ENCODE results near the gene ZNF697. TPM values are rescaled to one million over a fixed set of nuclear protein-coding genes. Genes with fewer than 3 reads are reported as not detected.
"Not testable (repeated sequence)": the region's sequence is repeated elsewhere in the genome, so short reads cannot be mapped to it uniquely, and the experiment has no call there.

The ZNF697 gene
- total RNA-seq, 2 experiments from 2014 or later, result 0.50 to 0.63 TPM

GRCh38 chr1:119600561-119600960 is 47.5 kb downstream of the ZNF697 start:
- CTCF ChIA-PET, result interaction anchor here (1.1 to 1.6 kb wide), 2 partner anchors 12 to 75 kb away, joined by 3 to 8 read pairs; no protein-coding TSS in a partner anchor
- DNase-seq, result no peak
- no peak overlapping the region for H3K27ac Mint-ChIP-seq

GRCh38 chr1:119595606-119596005 is 52.5 kb downstream of the ZNF697 start:
- Mint-ChIP-seq H3K27ac (no peak overlapping the region), H3K9me3 (ENCODE audit: low read depth) (no peaks in the 10 kb centered on the region), H3K4me1 (no peaks in the 10 kb centered on the region), H3K36me3 (ENCODE audit: low read depth) (no peaks in the 10 kb centered on the region), H3K4me3 (no peak overlapping the region), H3K27me3 (peaks cover 2% of the 10 kb centered on the region)
- DNase-seq, result no peak
- ChIA-PET CTCF (no interaction called here), POLR2A (no interaction called here)
- intact Hi-C loops (cut with DNase I, micrococcal nuclease), result no loop called here
- no peak for ATAC-seq

More at GRCh38 chr1:119600561-119600960, 47.5 kb downstream of the ZNF697 start:
- intact Hi-C loops (cut with DNase I, micrococcal nuclease), result loop anchor here in 1 of 2 experiments (5.0 kb wide), 1 partner anchor 152 kb away; no protein-coding TSS in a partner anchor
- POLR2A ChIA-PET, result no interaction called here
- ATAC-seq, result no peak
- Mint-ChIP-seq H3K4me1 (no peaks in the 10 kb centered on the region), H3K4me3 (no peak overlapping the region), H3K36me3 (ENCODE audit: low read depth) (no peaks in the 10 kb centered on the region), H3K27me3 (peaks cover 9% of the 10 kb centered on the region), H3K9me3 (ENCODE audit: low read depth) (no peaks in the 10 kb centered on the region)

- intact Hi-C loops (cut with DNase I, micrococcal nuclease), result no loop called here
- DNase-seq, result no peak
- Mint-ChIP-seq H3K36me3 (ENCODE audit: low read depth) (no peaks in the 10 kb centered on the region), H3K4me3 (no peak overlapping the region), H3K9me3 (ENCODE audit: low read depth) (no peaks in the 10 kb centered on the region), H3K27ac (no peak overlapping the region), H3K4me1 (no peaks in the 10 kb centered on the region), H3K27me3 (peaks cover 2% of the 10 kb centered on the region)
- POLR2A ChIA-PET, result no interaction called here
- no peak for ATAC-seq
- CTCF ChIA-PET, result no interaction called here
Measured at GRCh38 chr1:119595168-119595567, 52.9 kb downstream of the ZNF697 start.

- Mint-ChIP-seq H3K9me3 (ENCODE audit: low read depth) (no peaks in the 10 kb centered on the region), H3K4me3 (no peak overlapping the region), H3K4me1 (no peaks in the 10 kb centered on the region), H3K36me3 (ENCODE audit: low read depth) (no peaks in the 10 kb centered on the region), H3K27ac (no peak overlapping the region), H3K27me3 (peaks cover 2% of the 10 kb centered on the region)
- POLR2A ChIA-PET, result no interaction called here
- no peak for DNase-seq
- no peak for ATAC-seq
- intact Hi-C loops (cut with DNase I, micrococcal nuclease), result no loop called here
- CTCF ChIA-PET, result no interaction called here
Measured at GRCh38 chr1:119594376-119594775, 53.7 kb downstream of the ZNF697 start.

- Mint-ChIP-seq H3K4me1 (no peaks in the 10 kb centered on the region), H3K27ac (no peak overlapping the region), H3K27me3 (peaks cover 2% of the 10 kb centered on the region), H3K36me3 (ENCODE audit: low read depth) (no peaks in the 10 kb centered on the region), H3K4me3 (no peak overlapping the region), H3K9me3 (ENCODE audit: low read depth) (no peaks in the 10 kb centered on the region)
- no peak for DNase-seq
- ChIA-PET POLR2A (no interaction called here), CTCF (interaction anchor here (1.2 kb wide), 1 partner anchor 9 kb away, joined by 3 read pairs; no protein-coding TSS in a partner anchor)
- intact Hi-C loops (cut with DNase I, micrococcal nuclease), result no loop called here
- no peak for ATAC-seq
Measured at GRCh38 chr1:119593805-119594204, 54.3 kb downstream of the ZNF697 start.

GRCh38 chr1:119590393-119590792 is 57.7 kb downstream of the ZNF697 start:
- H3K4me1 Mint-ChIP-seq, result no peaks in the 10 kb centered on the region
- no peak for ATAC-seq
- ChIA-PET CTCF (no interaction called here), POLR2A (no interaction called here)
- no peaks in the 10 kb centered on the region for H3K9me3 Mint-ChIP-seq (ENCODE audit: low read depth)
- no peak for DNase-seq
- H3K4me3 Mint-ChIP-seq, result no peak overlapping the region
- H3K27ac Mint-ChIP-seq, result no peak overlapping the region
- intact Hi-C loops (cut with DNase I, micrococcal nuclease), result no loop called here
- peaks cover 2% of the 10 kb centered on the region for H3K27me3 Mint-ChIP-seq
- no peaks in the 10 kb centered on the region for H3K36me3 Mint-ChIP-seq (ENCODE audit: low read depth)

- DNase-seq, result no peak
- ChIA-PET POLR2A (interaction anchor here (0.7 kb wide), 1 partner anchor 331 kb away, joined by 7 read pairs; no protein-coding TSS in a partner anchor), CTCF (interaction anchor here (0.6 to 0.7 kb wide), 2 partner anchors 14 to 26 kb away, joined by 3 read pairs; no protein-coding TSS in a partner anchor)
- ATAC-seq, result no peak
- Mint-ChIP-seq H3K27me3 (peaks cover 2% of the 10 kb centered on the region), H3K4me3 (no peak overlapping the region), H3K9me3 (ENCODE audit: low read depth) (no peaks in the 10 kb centered on the region), H3K27ac (no peak overlapping the region), H3K36me3 (ENCODE audit: low read depth) (no peaks in the 10 kb centered on the region), H3K4me1 (no peaks in the 10 kb centered on the region)
- intact Hi-C loops (cut with DNase I, micrococcal nuclease), result no loop called here
Measured at GRCh38 chr1:119588621-119589020, 59.4 kb downstream of the ZNF697 start.

GRCh38 chr1:119587341-119587740 is 60.7 kb downstream of the ZNF697 start:
- no peak overlapping the region for H3K4me3 Mint-ChIP-seq
- no peaks in the 10 kb centered on the region for H3K9me3 Mint-ChIP-seq (ENCODE audit: low read depth)
- intact Hi-C loops (cut with DNase I, micrococcal nuclease), result no loop called here
- ChIA-PET POLR2A (no interaction called here), CTCF (no interaction called here)
- no peaks in the 10 kb centered on the region for H3K4me1 Mint-ChIP-seq
- peaks cover 2% of the 10 kb centered on the region for H3K27me3 Mint-ChIP-seq
- H3K36me3 Mint-ChIP-seq (ENCODE audit: low read depth), result no peaks in the 10 kb centered on the region
- no peak for DNase-seq
- no peak overlapping the region for H3K27ac Mint-ChIP-seq
- no peak for ATAC-seq

- intact Hi-C loops (cut with DNase I, micrococcal nuclease); H3K4me3 Mint-ChIP-seq; DNase-seq; ATAC-seq; H3K4me1 Mint-ChIP-seq; H3K9me3 Mint-ChIP-seq (ENCODE audit: low read depth); POLR2A ChIA-PET; H3K27me3 Mint-ChIP-seq; H3K27ac Mint-ChIP-seq; H3K36me3 Mint-ChIP-seq (ENCODE audit: low read depth): not testable (repeated sequence)
- CTCF ChIA-PET, result interaction anchor here (1.2 kb wide), 2 partner anchors 8 to 89 kb away, joined by 3 read pairs; no protein-coding TSS in a partner anchor
Measured at GRCh38 chr1:119585801-119586200, 62.3 kb downstream of the ZNF697 start.

- intact Hi-C loops (cut with DNase I, micrococcal nuclease), result no loop called here
- no peak overlapping the region for H3K4me3 Mint-ChIP-seq
- H3K9me3 Mint-ChIP-seq (ENCODE audit: low read depth), result peaks cover 3% of the 10 kb centered on the region
- no peaks in the 10 kb centered on the region for H3K4me1 Mint-ChIP-seq
- no peaks in the 10 kb centered on the region for H3K27me3 Mint-ChIP-seq
- DNase-seq (peak; percentile 56), ATAC-seq (peak; percentile 44)
- H3K36me3 Mint-ChIP-seq (ENCODE audit: low read depth), result no peaks in the 10 kb centered on the region
- no peak overlapping the region for H3K27ac Mint-ChIP-seq
- ChIA-PET POLR2A (no interaction called here), CTCF (no interaction called here)
Measured at GRCh38 chr1:119582801-119583200, 65.3 kb downstream of the ZNF697 start.

- DNase-seq; ATAC-seq; H3K9me3 Mint-ChIP-seq (ENCODE audit: low read depth); intact Hi-C loops (cut with DNase I, micrococcal nuclease); POLR2A ChIA-PET; H3K4me1 Mint-ChIP-seq; H3K27ac Mint-ChIP-seq; H3K36me3 Mint-ChIP-seq (ENCODE audit: low read depth); H3K4me3 Mint-ChIP-seq; CTCF ChIA-PET; H3K27me3 Mint-ChIP-seq: not testable (repeated sequence)
Measured at GRCh38 chr1:119581076-119581475, 67.0 kb downstream of the ZNF697 start.

- ChIA-PET CTCF (no interaction called here), POLR2A (no interaction called here)
- Mint-ChIP-seq H3K27me3 (peaks cover 3% of the 10 kb centered on the region), H3K36me3 (ENCODE audit: low read depth) (no peaks in the 10 kb centered on the region), H3K4me3 (no peak overlapping the region), H3K4me1 (no peaks in the 10 kb centered on the region), H3K27ac (no peak overlapping the region), H3K9me3 (ENCODE audit: low read depth) (peaks cover 3% of the 10 kb centered on the region)
- ATAC-seq (no peak), DNase-seq (no peak)
- intact Hi-C loops (cut with DNase I, micrococcal nuclease), result loop anchor here in 1 of 2 experiments (5.0 kb wide), 1 partner anchor 33 kb away; no protein-coding TSS in a partner anchor
Measured at GRCh38 chr1:119573886-119574285, 74.2 kb downstream of the ZNF697 start.

Data from activated CD4-positive, alpha-beta T cell treated with anti-CD3 and anti-CD28 coated beads for 36 hours (primary cell).